B cell (primary cell): ENCODE measurements around the gene TNIK. TPM values are rescaled to one million over a fixed set of nuclear protein-coding genes. Genes with fewer than 3 reads are reported as not detected.

Experiments
- ATAC-seq: fragments of 200-7000 bp; cut with Tn5 transposase; one replicate; pipeline ENCODE4 v1.10.0; 2021; ENCODE audit warnings: low read depth, mild to moderate bottlenecking, moderate number of reproducible peaks, moderate library complexity
- CTCF ChIA-PET: fragments of 350-600 bp; sonication (Branson Sonifier 250); formaldehyde crosslinking; loops from one replicate; lab custom pipeline; 2021; ENCODE audit warnings: antibody characterized with exemption, inconsistent platforms; lab: Charles Lee
- POLR2A ChIA-PET: fragments of 350-600 bp; sonication (Branson Sonifier 250); formaldehyde crosslinking; loops from one replicate; lab custom pipeline; 2021; ENCODE audit warnings: antibody characterized with exemption; lab: Charles Lee
- DNase-seq: peaks from one replicate; pipeline ENCODE4 v3.0.0; 2013
- H2AFZ ChIP-seq: 2 replicates; pipeline ENCODE4 v1.6.1; 2012; ENCODE audit warnings: mild to moderate bottlenecking, low read depth, low read length; ENCODE audit not compliant: insufficient read depth, poor library complexity, severe bottlenecking
- H3K27ac ChIP-seq, 2 donors: 1 replicate in 1 of 2; 2 replicates in 1 of 2; pipeline ENCODE4 v1.5.1; 2012 to 2013; ENCODE audit warnings: low read length in 2 of 2, mild to moderate bottlenecking in 2 of 2, moderate library complexity in 1 of 2
- H3K27me3 ChIP-seq, 4 experiments: fragments of 200-600 bp in 1 of 4; sonication (generic) in 1 of 4; replicated peaks in 1 of 4; 1 replicate in 2 of 4; 2 replicates in 2 of 4; pipeline versions ENCODE4 v1.6.1 to v1.7.0; 2013 to 2016; ENCODE audit warnings: low read length in 3 of 4, mild to moderate bottlenecking in 2 of 4, mixed read lengths in 1 of 4, moderate library complexity in 1 of 4; ENCODE audit not compliant: insufficient read depth in 4 of 4, control insufficient read depth in 3 of 4; ENCODE audit errors: control extremely low read depth in 1 of 4
- H3K36me3 ChIP-seq, 2 experiments: replicated peaks in 1 of 2; 1 replicate in 1 of 2; 2 replicates in 1 of 2; pipeline versions ENCODE4 v1.6.1 to v1.7.1; 2013; ENCODE audit warnings: low read length in 1 of 2; ENCODE audit not compliant: insufficient read depth in 2 of 2, control insufficient read depth in 1 of 2; ENCODE audit errors: control extremely low read depth in 1 of 2, extremely low read depth in 1 of 2
- H3K4me1 ChIP-seq, 2 donors: fragments of 200-600 bp in 1 of 2; sonication (generic) in 1 of 2; 1 replicate in 1 of 2; 2 replicates in 1 of 2; pipeline versions ENCODE4 v1.5.1 to v1.6.1; 2013 to 2017; ENCODE audit warnings: low read length in 2 of 2; ENCODE audit not compliant: control insufficient read depth in 2 of 2, insufficient read depth in 2 of 2
- H3K4me2 ChIP-seq: replicated peaks from 2 replicates; pipeline ENCODE3; 2012; ENCODE audit warnings: mild to moderate bottlenecking, low read depth, low read length; ENCODE audit not compliant: poor library complexity, severe bottlenecking
- H3K4me3 ChIP-seq, 5 experiments: fragments of 200-600 bp in 1 of 5; sonication (generic) in 1 of 5; 1 replicate in 3 of 5; 2 replicates in 2 of 5; pipeline versions ENCODE4 v1.5.1 to v1.7.0; 2011 to 2016; ENCODE audit warnings: low read length in 4 of 5, mild to moderate bottlenecking in 4 of 5, low read depth in 2 of 5, control low read depth in 1 of 5, moderate library complexity in 1 of 5; ENCODE audit not compliant: insufficient read depth in 1 of 5; ENCODE audit errors: control extremely low read depth in 1 of 5, extremely low read depth in 1 of 5
- H3K79me2 ChIP-seq: fragments of 200-600 bp; sonication (generic); one replicate; pipeline ENCODE4 v1.6.0; 2016; ENCODE audit warnings: low read length; ENCODE audit not compliant: control insufficient read depth, insufficient read depth
- H3K9ac ChIP-seq: fragments of 200-600 bp; sonication (generic); 2 replicates; pipeline ENCODE4 v1.6.1; 2017; ENCODE audit warnings: mild to moderate bottlenecking, low read length, moderate library complexity
- H3K9me3 ChIP-seq, 3 donors: one replicate each; pipeline versions ENCODE4 v1.6.1 to v1.7.1; 2013; ENCODE audit warnings: low read length in 2 of 3; ENCODE audit not compliant: control insufficient read depth in 2 of 3, insufficient read depth in 1 of 3; ENCODE audit errors: control extremely low read depth in 1 of 3
- H4K20me1 ChIP-seq: 2 replicates; pipeline ENCODE4 v1.6.0; 2012; ENCODE audit warnings: mild to moderate bottlenecking, low read length; ENCODE audit not compliant: insufficient read depth, control insufficient read depth, poor library complexity, severe bottlenecking
- H3K27ac Mint-ChIP-seq: one replicate; pipeline ENCODE4 v1.8.0; 2021; ENCODE audit warnings: mixed read lengths
- H3K27me3 Mint-ChIP-seq: one replicate; pipeline ENCODE4 v1.8.0; 2021; ENCODE audit warnings: mixed read lengths
- H3K4me1 Mint-ChIP-seq: one replicate; pipeline ENCODE4 v1.8.0; 2021; ENCODE audit warnings: mixed read lengths
- H3K4me3 Mint-ChIP-seq: one replicate; pipeline ENCODE4 v1.8.0; 2021; ENCODE audit warnings: mixed read lengths
- H3K9me3 Mint-ChIP-seq: one replicate; pipeline ENCODE4 v1.8.0; 2022; ENCODE audit warnings: mixed read lengths; ENCODE audit not compliant: insufficient read depth
- EZH2 ChIP-seq: IDR thresholded peaks from 2 replicates; pipeline ENCODE4 v1.6.1; 2012; ENCODE audit warnings: borderline replicate concordance, low read depth, mild to moderate bottlenecking, moderate library complexity, low read length; ENCODE audit not compliant: insufficient read depth, poor library complexity, severe bottlenecking
- WGBS: methylation state at CpG from one replicate; pipeline ENCODE4 v1.1.5; 2013; ENCODE audit warnings: missing lambda C conversion rate; ENCODE audit not compliant: insufficient coverage; 5-methylcytosine and 5-hydroxymethylcytosine counted together
- intact Hi-C: fragments of 100-400 bp; cut with micrococcal nuclease; formaldehyde crosslinking; loops from one replicate; pipeline ENCODE4 v1.10.0; 2022
- polyA plus RNA-seq: library from polyadenylated mRNA; depleted of rRNA; stranded (reverse); fragments of >200 nt; gene quantifications from 2 replicates; pipeline ENCODE4 v1.2.3, GENCODE V29; 2012
- total RNA-seq, 2 donors: library from RNA; stranded (reverse); fragments of 120-200 nt in 1 of 2; gene quantifications; 1 replicate in 1 of 2; 2 replicates in 1 of 2; pipeline versions ENCODE4 v1.2.3 to v1.2.4, GENCODE V29; 2013 to 2022
- TF ChIP-seq, protein P1 (sequence below): fragments of 200-600 bp; IDR thresholded peaks from one replicate; pipeline ENCODE4 v1.8.0; 2022; ENCODE audit warnings: antibody characterized with exemption, mild to moderate bottlenecking

The TNIK gene
- total and polyA plus RNA-seq, 2 donors (not counting 1 experiment from before 2014, with no cell fraction given), result 0.66 to 7.7 TPM

DNA sequence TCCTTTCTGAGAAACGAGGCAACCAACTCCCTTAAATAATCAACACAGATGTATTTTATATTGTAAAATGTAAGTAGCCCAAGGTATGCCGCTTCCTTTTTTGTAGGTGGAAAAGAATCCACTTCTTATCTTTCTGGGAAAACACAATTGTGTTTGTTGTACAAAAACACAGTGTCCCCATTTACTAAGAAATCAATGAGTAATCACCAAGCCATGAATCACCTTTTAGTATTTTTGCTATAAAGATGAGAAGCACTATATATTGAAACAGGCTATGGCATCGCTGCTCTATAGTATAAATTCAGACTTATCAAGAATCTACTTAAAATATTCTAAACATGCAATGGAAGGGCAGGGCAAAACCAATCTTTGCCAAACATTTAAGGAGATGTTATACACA lies 104.0 kb downstream of the TNIK start:
- WGBS, result no CpG with 5 or more reads among the region's 3 CpGs
- Histone ChIP-seq H3K36me3 (no peaks in the 10 kb centered on the region), H2AFZ (no peak overlapping the region), H4K20me1 (no peaks in the 10 kb centered on the region), H3K27ac (no peak overlapping the region), H3K79me2 (no peaks in the 10 kb centered on the region), H3K4me3 (no peak overlapping the region), H3K27me3 (no peaks in the 10 kb centered on the region), H3K4me1 (no peaks in the 10 kb centered on the region), H3K4me2 (no peak overlapping the region), H3K9ac (no peak overlapping the region), H3K9me3 (no peaks in the 10 kb centered on the region)
- ChIA-PET CTCF (no interaction called here), POLR2A (no interaction called here)
- no peaks in the 10 kb centered on the region for H3K4me1 Mint-ChIP-seq
- DNase-seq, result no peak
- H3K9me3 Mint-ChIP-seq, result no peaks in the 10 kb centered on the region
- no peak for ATAC-seq
- intact Hi-C loops, result no loop called here
- H3K4me3 Mint-ChIP-seq, result no peak overlapping the region
- no peak overlapping the region for H3K27ac Mint-ChIP-seq
- H3K27me3 Mint-ChIP-seq, result no peaks in the 10 kb centered on the region
- TF ChIP-seq EZH2, result no peak
- TF ChIP-seq, protein P1, sequence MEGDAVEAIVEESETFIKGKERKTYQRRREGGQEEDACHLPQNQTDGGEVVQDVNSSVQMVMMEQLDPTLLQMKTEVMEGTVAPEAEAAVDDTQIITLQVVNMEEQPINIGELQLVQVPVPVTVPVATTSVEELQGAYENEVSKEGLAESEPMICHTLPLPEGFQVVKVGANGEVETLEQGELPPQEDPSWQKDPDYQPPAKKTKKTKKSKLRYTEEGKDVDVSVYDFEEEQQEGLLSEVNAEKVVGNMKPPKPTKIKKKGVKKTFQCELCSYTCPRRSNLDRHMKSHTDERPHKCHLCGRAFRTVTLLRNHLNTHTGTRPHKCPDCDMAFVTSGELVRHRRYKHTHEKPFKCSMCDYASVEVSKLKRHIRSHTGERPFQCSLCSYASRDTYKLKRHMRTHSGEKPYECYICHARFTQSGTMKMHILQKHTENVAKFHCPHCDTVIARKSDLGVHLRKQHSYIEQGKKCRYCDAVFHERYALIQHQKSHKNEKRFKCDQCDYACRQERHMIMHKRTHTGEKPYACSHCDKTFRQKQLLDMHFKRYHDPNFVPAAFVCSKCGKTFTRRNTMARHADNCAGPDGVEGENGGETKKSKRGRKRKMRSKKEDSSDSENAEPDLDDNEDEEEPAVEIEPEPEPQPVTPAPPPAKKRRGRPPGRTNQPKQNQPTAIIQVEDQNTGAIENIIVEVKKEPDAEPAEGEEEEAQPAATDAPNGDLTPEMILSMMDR, result no peak

DNA sequence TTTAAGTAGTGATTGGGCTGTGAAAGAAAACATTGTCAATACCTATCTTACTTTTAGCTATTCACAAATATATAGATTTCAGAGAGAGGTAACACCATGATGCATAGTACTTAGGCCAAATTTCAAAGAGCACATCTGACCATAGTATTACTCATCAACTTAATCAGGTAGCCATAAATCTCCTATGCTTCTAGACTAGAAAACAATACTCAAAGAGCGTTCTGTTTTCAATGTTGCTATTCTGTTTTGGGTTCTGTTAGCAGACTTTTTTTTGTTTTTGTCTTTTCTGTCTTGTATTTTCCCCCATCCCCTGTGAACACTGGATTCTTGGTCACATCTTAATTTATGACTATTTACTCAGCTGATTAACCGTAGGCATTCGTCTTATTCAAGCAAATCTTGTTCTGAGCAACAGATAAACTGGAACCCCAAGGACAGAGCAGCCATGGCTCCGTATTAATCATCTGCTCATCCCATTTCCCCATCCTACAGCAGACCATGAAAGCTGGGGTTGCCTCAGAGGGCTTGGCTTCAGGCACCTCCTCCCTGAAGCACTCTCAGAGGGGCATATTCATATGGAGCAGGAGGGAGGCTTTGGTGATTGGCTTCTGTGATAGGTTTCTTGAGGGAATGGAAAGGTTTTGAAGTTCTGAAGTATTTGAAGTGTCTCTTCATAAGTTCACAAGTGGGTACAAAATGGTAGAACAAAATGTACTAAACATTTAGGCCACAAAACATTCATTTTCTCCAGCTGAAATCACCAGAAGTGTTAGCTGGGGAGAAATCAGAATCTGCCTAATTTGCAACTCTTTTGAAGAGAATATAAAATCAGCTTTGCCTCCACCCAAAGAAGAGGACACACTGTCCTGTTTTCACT lies 105.3 kb downstream of the TNIK start:
- no peak overlapping the region for H3K27ac Mint-ChIP-seq
- 74% methylated on average over 3 of the region's 4 CpGs for WGBS
- H4K20me1 ChIP-seq, result no peaks in the 10 kb centered on the region
- no peak overlapping the region for H3K4me2 ChIP-seq
- no peak overlapping the region for H3K27ac ChIP-seq
- TF ChIP-seq, protein P1, result no peak
- TF ChIP-seq EZH2, result no peak
- H3K79me2 ChIP-seq, result no peaks in the 10 kb centered on the region
- no peaks in the 10 kb centered on the region for H3K27me3 ChIP-seq
- no peaks in the 10 kb centered on the region for H3K4me1 ChIP-seq
- peaks cover 2% of the 10 kb centered on the region for H3K4me1 Mint-ChIP-seq
- ATAC-seq (no peak), DNase-seq (no peak)
- no peak overlapping the region for H2AFZ ChIP-seq
- ChIA-PET POLR2A (no interaction called here), CTCF (no interaction called here)
- H3K27me3 Mint-ChIP-seq, result no peaks in the 10 kb centered on the region
- no peaks in the 10 kb centered on the region for H3K36me3 ChIP-seq
- no peak overlapping the region for H3K9ac ChIP-seq
- no peaks in the 10 kb centered on the region for H3K9me3 Mint-ChIP-seq
- H3K4me3 ChIP-seq, result no peak overlapping the region
- no peaks in the 10 kb centered on the region for H3K9me3 ChIP-seq
- no peak overlapping the region for H3K4me3 Mint-ChIP-seq
- intact Hi-C loops, result no loop called here
